NCI-H1417 (cell line): ENCODE results near the gene EFCAB10.
"Not testable (repeated sequence)": the region's sequence is repeated elsewhere in the genome, so short reads cannot be mapped to it uniquely, and the experiment has no call there.

Experiments
- DNase-seq, 3 experiments: peaks; one replicate each; lab custom pipeline; 2025; lab: John Stamatoyannopoulos, UW

The EFCAB10 gene

GRCh38 chr7:105531792-105532671 is 49.3 kb downstream of the EFCAB10 start, which contains the start of gene RINT1:
Gene RINT1, plus strand, starts transcription at chr7:105532201. Its CDS starts 115 bp downstream, at chr7:105532316.
- DNase-seq: peak; percentile 94 to 97 (median 95)

DNA sequence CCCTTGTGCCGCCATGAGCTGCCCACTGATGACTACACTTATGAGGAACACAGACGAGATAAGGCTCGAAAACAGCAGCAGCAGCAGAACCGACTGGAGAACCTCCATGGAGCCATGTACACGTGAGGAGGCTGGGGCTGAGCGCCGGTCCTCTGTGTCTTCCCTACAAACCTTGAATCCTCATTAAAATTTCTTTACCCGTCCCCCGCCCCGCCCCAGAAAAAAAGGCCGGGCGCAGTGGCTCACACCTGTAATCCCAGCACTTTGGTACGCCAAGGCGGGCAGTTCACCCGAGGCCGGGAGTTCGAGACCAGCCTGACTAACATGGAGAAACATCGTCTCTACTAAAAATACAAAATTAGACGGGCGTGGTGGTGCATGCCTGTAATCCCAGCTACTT is 50.7 kb downstream of the EFCAB10 start:
- no peak for DNase-seq

- DNase-seq: no peak
Measured at GRCh38 chr7:105530126-105530525, 51.2 kb downstream of the EFCAB10 start.

- not testable (repeated sequence) for DNase-seq
Measured at GRCh38 chr7:105527737-105528136, 53.6 kb downstream of the EFCAB10 start.

GRCh38 chr7:105524840-105525239 is 56.5 kb downstream of the EFCAB10 start:
- DNase-seq: no peak

DNA sequence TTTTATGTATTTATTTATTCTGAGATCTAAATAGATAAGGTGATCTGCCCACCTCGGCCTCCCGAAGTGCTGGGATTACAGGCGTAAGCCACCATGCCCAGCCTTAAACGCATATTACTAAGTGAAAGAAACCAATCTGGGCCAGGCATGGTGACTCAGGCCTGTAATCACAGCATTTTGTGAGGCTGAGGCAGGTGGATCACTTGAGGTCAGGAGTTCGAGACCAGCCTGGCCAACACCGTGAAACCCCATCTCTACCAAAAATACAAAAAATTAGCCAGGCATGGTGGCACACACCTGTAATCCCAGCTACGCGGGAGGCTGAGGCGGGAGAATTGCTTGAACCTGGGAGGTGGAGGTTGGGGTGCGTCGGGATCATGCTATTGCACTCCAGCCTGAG is 56.9 kb downstream of the EFCAB10 start:
- not testable (repeated sequence) for DNase-seq

DNA sequence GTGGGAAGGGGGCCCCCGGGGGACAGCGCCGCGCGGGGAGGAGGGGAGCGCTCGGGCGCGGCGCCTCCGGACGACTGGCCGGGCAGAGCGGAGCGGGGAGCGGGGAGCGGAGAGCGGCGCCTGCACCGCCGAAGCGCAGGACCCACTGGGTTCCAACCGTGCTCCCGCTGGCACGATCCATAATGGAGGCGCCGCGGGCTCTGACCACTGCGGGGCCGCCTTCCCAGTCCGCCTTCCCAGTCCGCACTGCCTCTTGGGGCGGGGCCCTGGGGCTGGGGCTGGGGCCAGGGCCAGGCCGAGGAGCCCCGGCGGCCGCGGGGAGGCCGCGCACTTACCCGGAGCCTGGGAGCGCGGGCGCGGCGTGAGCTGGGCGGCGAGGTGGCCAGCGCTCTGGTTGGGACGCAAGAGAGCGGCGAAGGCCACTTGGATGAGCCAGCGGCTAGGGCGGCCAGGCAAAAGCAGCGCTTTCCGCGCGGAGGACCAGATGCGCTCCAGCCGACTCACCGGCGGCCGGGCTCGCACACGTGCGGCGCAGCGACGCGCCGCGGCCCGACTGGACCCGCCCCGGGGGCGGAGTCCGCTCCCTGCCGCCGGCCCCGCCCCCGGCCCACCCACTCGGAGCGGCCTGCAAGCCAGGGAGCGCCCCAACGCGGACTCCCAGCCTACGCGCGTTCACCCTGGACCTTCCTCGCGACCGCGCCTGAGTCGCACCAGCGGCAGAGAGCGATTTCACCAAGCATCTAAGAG is 59.4 kb downstream of the EFCAB10 start, which contains the start of gene PUS7:
Gene PUS7, minus strand, starts transcription at position 555 of the 747 bp plus-strand sequence. CDS start 13,759 bp downstream, outside the sequence.
- DNase-seq: peak; percentile 95 to 99 (median 97)

GRCh38 chr7:105521027-105521716 is 60.1 kb downstream of the EFCAB10 start:
- DNase-seq: peak; percentile 92 to 95 (median 94)

DNA sequence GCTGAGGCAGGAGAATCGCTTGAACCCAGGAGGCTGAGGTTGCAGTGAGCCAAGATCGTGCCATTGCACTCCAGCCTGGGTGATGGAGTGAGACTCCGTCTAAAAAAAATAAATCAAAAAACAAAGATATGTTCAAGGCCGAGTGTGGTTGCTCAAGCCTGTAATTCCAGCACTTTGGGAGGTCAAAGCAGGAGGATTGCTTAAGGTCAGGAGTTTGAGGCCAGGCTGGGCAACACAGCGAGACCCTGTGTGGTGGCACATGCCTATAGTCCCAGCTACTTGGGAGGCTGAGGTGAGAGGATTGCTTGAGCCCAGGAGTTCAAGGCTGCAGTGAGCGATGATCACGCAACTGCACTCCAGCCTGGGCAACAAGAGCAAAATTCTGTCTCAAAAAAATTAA is 60.7 kb downstream of the EFCAB10 start:
- DNase-seq: not testable (repeated sequence)

DNA sequence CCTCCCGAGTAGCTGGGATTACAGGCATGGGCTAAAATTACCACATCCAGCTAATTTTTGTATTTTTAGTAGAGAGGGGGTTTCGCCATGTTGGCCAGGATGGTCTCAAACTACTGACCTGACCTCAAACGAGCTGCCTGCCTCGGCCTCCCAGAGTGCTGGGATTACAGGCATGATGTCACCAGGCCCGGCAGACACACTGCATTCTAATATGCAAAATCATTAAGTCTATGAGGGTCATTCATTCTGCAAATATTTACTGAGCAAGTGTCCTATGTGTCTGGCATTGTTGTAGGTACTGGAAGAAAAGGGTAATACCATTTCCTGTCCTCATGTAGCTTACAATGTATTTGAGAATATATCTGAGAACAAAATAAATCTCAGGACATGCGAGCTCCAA is 61.9 kb downstream of the EFCAB10 start:
- DNase-seq: no peak

DNA sequence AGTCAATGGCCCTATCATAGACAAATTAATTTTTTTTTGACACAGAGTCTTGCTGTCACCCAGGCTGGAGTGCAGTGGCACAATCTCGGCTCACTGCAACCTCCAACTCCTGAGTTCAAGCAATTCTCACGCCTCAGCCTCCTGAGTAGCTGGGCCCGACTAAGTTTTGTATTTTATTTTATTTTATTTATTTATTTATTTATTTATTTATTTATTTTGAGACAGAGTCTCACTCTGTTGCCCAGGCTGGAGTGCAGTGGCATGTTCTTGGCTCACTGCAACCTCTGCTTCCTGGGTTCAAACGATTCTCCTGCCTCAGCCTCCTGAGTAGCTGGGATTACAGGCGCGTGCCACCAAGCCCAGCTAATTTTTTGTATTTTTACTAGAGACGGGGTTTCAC is 65.7 kb downstream of the EFCAB10 start:
- not testable (repeated sequence) for DNase-seq
